Fibroblast of pulmonary artery (primary cell): ENCODE results near the gene ACKR4.

Source experiments
- DNase-seq: peaks from one replicate; pipeline ENCODE4 v3.0.0-alpha.2; 2010; ENCODE audit warnings: low read depth
- H3K4me3 ChIP-seq: replicated peaks from 2 replicates; pipeline ENCODE4 v1.5.1; 2011; ENCODE audit warnings: low read depth, mild to moderate bottlenecking, control low read depth, low read length, moderate library complexity
- TF ChIP-seq, protein P1 (sequence below): IDR thresholded peaks from 2 replicates; pipeline ENCODE4 v1.5.1; 2011; ENCODE audit warnings: mild to moderate bottlenecking, control low read depth, low read length, inconsistent platforms; ENCODE audit errors: missing control alignments

The ACKR4 gene

DNA sequence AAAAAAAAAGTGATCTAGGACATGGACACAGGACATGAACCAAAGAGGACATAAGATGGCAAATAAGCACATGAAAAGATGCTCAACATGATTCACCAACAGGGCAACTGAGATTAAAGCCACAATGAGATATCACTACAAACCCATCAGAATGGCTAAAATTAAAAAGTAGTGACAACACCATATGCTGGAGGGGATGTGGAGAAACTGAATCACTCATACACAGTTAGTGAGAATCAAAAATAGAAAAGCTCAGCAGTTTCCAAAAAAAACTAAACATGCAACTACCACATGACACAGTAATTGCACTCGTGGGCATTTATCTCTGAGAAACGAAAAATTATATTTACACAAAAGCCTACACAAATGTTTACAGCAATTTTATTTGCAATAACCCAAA is 27.9 kb upstream of the ACKR4 start:
- TF ChIP-seq, protein P1, sequence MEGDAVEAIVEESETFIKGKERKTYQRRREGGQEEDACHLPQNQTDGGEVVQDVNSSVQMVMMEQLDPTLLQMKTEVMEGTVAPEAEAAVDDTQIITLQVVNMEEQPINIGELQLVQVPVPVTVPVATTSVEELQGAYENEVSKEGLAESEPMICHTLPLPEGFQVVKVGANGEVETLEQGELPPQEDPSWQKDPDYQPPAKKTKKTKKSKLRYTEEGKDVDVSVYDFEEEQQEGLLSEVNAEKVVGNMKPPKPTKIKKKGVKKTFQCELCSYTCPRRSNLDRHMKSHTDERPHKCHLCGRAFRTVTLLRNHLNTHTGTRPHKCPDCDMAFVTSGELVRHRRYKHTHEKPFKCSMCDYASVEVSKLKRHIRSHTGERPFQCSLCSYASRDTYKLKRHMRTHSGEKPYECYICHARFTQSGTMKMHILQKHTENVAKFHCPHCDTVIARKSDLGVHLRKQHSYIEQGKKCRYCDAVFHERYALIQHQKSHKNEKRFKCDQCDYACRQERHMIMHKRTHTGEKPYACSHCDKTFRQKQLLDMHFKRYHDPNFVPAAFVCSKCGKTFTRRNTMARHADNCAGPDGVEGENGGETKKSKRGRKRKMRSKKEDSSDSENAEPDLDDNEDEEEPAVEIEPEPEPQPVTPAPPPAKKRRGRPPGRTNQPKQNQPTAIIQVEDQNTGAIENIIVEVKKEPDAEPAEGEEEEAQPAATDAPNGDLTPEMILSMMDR: no peak
- H3K4me3 ChIP-seq: no peak overlapping the region
- DNase-seq: no peak

DNA sequence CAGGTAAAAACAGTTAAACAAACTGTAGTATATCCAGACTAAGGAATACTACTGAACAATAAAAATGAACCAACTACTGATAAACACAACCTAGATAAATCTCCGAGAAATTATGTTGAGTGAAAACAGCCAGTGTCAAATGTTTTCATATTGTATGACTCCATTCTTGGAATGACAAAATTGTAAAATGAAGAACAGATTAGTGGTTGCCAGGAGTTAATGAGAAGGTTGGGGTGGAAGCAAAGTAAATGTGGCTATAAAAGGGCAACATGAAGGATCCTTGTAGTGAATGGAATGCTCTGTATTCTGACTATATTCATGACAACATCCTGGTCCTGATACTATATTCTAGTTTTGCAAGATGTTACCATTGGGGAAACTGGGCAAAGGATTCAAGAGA is 27.5 kb upstream of the ACKR4 start:
- TF ChIP-seq, protein P1: no peak
- no peak overlapping the region for H3K4me3 ChIP-seq
- DNase-seq: no peak

DNA sequence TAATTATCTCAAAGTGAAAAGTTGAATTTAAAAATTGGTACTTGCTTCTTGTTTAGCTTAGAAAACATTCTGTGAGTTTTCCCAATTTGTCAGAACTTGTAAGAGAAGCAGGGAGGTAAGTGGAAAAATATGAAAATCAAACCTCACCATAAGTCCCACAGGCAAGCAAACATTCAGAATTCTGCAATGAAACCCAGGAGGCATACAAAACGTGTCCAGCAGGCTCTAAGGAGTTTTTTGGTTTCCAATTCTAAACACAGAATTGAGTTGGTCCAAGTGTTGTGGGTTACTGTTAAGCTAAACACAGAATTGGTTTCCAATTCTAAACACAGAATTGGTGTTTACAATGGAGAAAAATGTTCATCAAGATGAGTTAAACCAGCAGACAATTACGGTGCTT is 27.1 kb upstream of the ACKR4 start:
- no peak for DNase-seq
- TF ChIP-seq, protein P1: no peak

DNA sequence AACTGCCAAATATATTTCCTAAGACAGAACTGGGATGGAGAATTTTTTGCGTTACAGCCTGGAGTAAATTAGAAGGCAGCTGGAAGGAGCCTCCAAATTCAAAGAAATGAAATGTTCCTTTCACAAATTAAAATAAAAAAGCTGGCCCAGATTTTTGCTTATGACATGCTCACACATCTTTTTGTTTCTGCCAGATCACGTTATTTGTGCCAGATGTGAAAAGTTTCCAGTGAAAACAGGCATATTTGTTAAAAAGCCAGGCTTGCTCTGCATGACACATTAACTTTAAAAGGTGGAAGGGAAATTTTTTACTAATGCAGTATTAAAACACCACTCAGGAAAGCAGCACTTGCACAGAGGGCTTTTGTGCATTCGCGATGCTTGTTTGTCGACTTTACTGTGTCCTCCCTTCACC is 23.3 kb upstream of the ACKR4 start:
- TF ChIP-seq, protein P1: no peak
- no peak for DNase-seq
- H3K4me3 ChIP-seq: no peak overlapping the region

More for the DNA sequence above, 27.1 kb upstream of the ACKR4 start:
- H3K4me3 ChIP-seq: no peak overlapping the region

DNA sequence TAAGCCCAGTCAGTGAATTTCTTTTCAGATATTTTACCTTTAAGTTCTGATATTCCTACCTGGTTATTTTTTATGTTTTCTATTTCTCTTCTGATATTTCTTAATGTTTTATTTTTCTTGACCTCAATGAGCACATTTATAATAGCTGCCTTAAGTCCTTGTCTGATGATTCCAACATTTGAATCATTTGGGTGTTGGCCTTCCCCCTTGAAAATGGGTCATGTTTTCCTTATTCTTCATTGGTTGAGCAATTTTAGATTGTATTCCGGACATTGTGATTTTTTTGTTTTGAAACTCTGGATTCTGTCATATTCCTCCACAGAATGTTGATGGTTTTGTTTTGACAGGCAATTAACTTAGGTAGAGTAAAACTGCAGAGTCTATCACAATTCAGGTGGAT is 9.7 kb upstream of the ACKR4 start:
- no peak for DNase-seq
- TF ChIP-seq, protein P1: no peak
- H3K4me3 ChIP-seq: no peak overlapping the region

DNA sequence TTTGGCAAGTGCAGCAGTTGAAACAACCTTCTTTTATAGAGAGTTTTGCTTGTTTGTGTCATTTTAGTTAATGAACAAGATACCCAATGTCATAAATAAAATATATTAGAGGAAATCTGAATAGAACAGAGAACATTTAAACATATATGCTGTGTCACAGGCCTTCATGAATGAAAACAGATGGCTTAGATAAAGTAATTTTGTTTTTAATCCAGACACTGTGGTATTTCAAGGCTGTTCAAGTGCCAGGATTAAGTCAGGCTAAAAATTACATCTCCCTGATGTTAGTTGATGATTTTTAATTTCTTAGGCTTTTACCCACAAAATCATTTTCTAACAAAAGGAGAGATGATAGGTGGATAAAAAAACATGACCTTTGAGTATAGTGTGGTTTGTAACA is 4.9 kb upstream of the ACKR4 start:
- no peak overlapping the region for H3K4me3 ChIP-seq
- TF ChIP-seq, protein P1: no peak
- no peak for DNase-seq

DNA sequence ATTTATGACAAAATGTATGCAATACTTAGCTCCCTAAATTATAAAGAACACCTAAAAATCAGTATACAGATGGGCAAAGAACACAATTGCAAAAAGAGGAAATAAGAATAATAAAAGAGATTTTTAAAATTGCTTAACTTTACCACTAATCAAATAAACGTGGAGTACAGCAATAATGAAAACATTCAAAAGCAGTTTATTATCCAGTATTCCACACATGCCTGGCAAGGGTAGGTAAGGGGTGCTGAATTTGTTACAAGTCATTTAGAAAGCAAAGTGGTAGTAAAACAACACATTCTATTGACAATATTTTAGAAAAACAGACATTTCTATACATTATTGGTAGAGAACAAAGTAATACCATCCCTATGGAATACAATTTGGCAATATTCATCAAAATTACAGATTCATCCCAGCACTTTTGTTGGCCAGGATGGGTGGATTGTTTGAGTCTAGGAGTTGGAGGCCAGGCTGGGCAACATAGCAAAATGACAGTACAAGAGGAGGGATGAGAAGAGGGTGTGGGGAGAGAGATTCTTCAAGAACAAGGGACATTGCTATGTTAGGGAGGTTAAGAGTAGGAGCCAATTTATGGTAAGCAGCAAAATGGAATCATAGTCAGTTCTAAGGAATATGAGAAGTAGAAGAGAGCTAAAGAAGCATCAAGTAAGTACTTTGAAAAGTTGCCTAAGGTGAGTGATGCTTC is 3.7 kb upstream of the ACKR4 start:
- TF ChIP-seq, protein P1: no peak
- DNase-seq: no peak
- no peak overlapping the region for H3K4me3 ChIP-seq
